ENCODE results near the gene QSER1.
"Not testable (repeated sequence)": the region's sequence is repeated elsewhere in the genome, so short reads cannot be mapped to it uniquely, and the experiment has no call there.

- TF ChIP-seq EP300, POLR2A, CTCF (IDR thresholded peaks at IDR 0.05): not testable (repeated sequence)
These were observed 79.6 kb downstream of the QSER1 start for GRCh38 chr11:32972233-32972632.

All from gastroesophageal sphincter (tissue), 3 donors.